ENCODE results near the gene ANO7. TPM values are rescaled to one million over a fixed set of nuclear protein-coding genes. Genes with fewer than 3 reads are reported as not detected.
A peak's percentile ranks its signal among the peaks of the same experiment; 100 is the strongest.

ANO7 gene
- polyA plus RNA-seq, 2 donors, result 0.14 to 0.21 TPM

DNA sequence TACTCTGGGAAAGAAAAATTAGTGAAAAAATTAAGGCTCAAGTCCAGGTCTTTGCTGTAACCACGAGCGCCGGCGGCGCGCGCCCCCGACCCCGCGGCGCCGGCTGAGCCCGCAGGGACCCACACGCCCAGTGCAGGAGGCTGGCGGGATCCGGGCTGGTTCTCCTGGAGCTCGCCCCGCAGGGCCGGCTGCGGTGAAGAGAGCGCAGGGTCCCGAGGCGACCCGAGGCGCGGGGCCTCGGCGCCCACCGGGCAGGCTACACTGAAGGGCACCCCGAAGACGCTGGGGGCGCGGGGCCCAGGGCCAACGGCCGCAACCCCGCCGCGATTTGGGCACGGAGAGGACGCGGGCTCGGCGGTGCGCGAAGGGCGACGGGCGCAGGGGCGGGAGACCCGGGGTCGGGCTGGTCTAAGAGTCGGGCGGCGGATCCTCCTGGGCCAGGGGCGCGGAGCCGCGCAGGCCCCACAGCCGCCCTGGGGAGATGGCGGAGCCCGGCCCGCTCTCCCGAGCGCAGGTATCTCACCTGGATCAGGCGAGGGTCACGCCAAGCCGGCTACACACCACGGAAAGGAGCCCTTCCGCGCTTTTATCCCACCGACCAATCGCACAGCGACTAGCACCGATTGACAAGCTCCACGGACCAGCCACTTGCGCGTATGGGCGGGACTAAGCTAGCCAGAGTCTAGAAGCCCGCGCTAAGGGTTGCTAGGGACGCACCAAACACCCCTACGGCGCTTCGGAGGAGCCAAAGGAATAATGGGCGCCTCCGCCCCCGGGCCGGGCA, 39.4 kb upstream of the ANO7 start, which contains the start of gene PASK:
TSS of gene PASK (minus strand) at position 582 of the 784 bp plus-strand sequence. CDS start 6,440 bp downstream, outside the sequence.
- H3K36me3 ChIP-seq (ENCODE audit: control insufficient read depth in 2 of 2, insufficient read depth in 2 of 2, low read length in 1 of 2), result peaks cover 0 to 7% of the 10 kb centered on the region in 2 donors
- H3K9me3 ChIP-seq (ENCODE audit: control insufficient read depth in 2 of 2, insufficient read depth in 1 of 2, low read depth in 1 of 2, low read length in 1 of 2), result no peaks in the 10 kb centered on the region
- H3K4me1 ChIP-seq (ENCODE audit: control insufficient read depth in 2 of 2, insufficient read depth in 2 of 2, low read length in 1 of 2), result peaks cover 0 to 9% of the 10 kb centered on the region in 2 donors
- peak within 1 kb of the TSS; percentile 79 to 83 for H3K27ac ChIP-seq (ENCODE audit: low read depth in 2 of 2, low read length in 1 of 2)
- peak within 1 kb of the TSS; percentile 74 to 89 for H3K4me3 ChIP-seq (ENCODE audit: low read depth in 1 of 2, low read length in 2 of 2)
- no peaks in the 10 kb centered on the region for H3K27me3 ChIP-seq (ENCODE audit: control insufficient read depth in 1 of 2, insufficient read depth in 2 of 2, low read length in 2 of 2)
- WGBS, 2 donors, result 0% methylated on average over 77 to 88 of the region's 88 CpGs

GRCh38 chr2:241149675-241149924, 38.9 kb upstream of the ANO7 start:
- H3K27ac ChIP-seq (ENCODE audit: low read depth in 2 of 2, low read length in 1 of 2), result peak overlapping the region; percentile 69 to 83
- H3K4me3 ChIP-seq (ENCODE audit: low read depth in 1 of 2, low read length in 2 of 2), result peak overlapping the region; percentile 74 to 86
- H3K36me3 ChIP-seq (ENCODE audit: control insufficient read depth in 2 of 2, insufficient read depth in 2 of 2, low read length in 1 of 2), result peaks cover 0 to 7% of the 10 kb centered on the region in 2 donors
- WGBS, 2 donors, result 0 to 1% methylated on average over 23 of the region's 23 CpGs
- no peaks in the 10 kb centered on the region for H3K27me3 ChIP-seq (ENCODE audit: control insufficient read depth in 1 of 2, insufficient read depth in 2 of 2, low read length in 2 of 2)
- H3K4me1 ChIP-seq (ENCODE audit: control insufficient read depth in 2 of 2, insufficient read depth in 2 of 2, low read length in 1 of 2), result peaks cover 0 to 9% of the 10 kb centered on the region in 2 donors
- H3K9me3 ChIP-seq (ENCODE audit: control insufficient read depth in 2 of 2, insufficient read depth in 1 of 2, low read depth in 1 of 2, low read length in 1 of 2), result no peaks in the 10 kb centered on the region

- no peaks in the 10 kb centered on the region for H3K27me3 ChIP-seq (ENCODE audit: control insufficient read depth in 1 of 2, insufficient read depth in 2 of 2, low read length in 2 of 2)
- peak within 1 kb of the TSS; percentile 79 to 83 for H3K27ac ChIP-seq (ENCODE audit: low read depth in 2 of 2, low read length in 1 of 2)
- H3K4me1 ChIP-seq (ENCODE audit: control insufficient read depth in 2 of 2, insufficient read depth in 2 of 2, low read length in 1 of 2), result peaks cover 0 to 9% of the 10 kb centered on the region in 2 donors
- 0% methylated on average over 73 of the region's 73 CpGs for whole genome bisulfite sequencing, 2 donors
- H3K36me3 ChIP-seq (ENCODE audit: control insufficient read depth in 2 of 2, insufficient read depth in 2 of 2, low read length in 1 of 2), result peaks cover 0 to 10% of the 10 kb centered on the region in 2 donors
- peak within 1 kb of the TSS; percentile 74 to 89 for H3K4me3 ChIP-seq (ENCODE audit: low read depth in 1 of 2, low read length in 2 of 2)
- H3K9me3 ChIP-seq (ENCODE audit: control insufficient read depth in 2 of 2, insufficient read depth in 1 of 2, low read depth in 1 of 2, low read length in 1 of 2), result no peaks in the 10 kb centered on the region
These were observed 38.4 kb upstream of the ANO7 start, which contains the start of gene PPP1R7 for GRCh38 chr2:241149925-241150659. Gene PPP1R7, plus strand, starts transcription at chr2:241150467. Its CDS starts 29 bp downstream, at chr2:241150496.

- Histone ChIP-seq H3K4me1 (ENCODE audit: control insufficient read depth in 2 of 2, insufficient read depth in 2 of 2, low read length in 1 of 2) (peaks cover 0 to 9% of the 10 kb centered on the region in 2 donors), H3K9me3 (ENCODE audit: control insufficient read depth in 2 of 2, insufficient read depth in 1 of 2, low read depth in 1 of 2, low read length in 1 of 2) (no peaks in the 10 kb centered on the region), H3K36me3 (ENCODE audit: control insufficient read depth in 2 of 2, insufficient read depth in 2 of 2, low read length in 1 of 2) (peaks cover 0 to 10% of the 10 kb centered on the region in 2 donors), H3K4me3 (ENCODE audit: low read depth in 1 of 2, low read length in 2 of 2) (peak overlapping the region; percentile 74 to 89), H3K27me3 (ENCODE audit: control insufficient read depth in 1 of 2, insufficient read depth in 2 of 2, low read length in 2 of 2) (no peaks in the 10 kb centered on the region), H3K27ac (ENCODE audit: low read depth in 2 of 2, low read length in 1 of 2) (peak overlapping the region; percentile 72 to 79)
- WGBS, 2 donors, result 7 to 9% methylated on average over 25 to 37 of the region's 37 CpGs
These were observed 37.6 kb upstream of the ANO7 start for GRCh38 chr2:241150660-241151530.

- Histone ChIP-seq H3K9me3 (ENCODE audit: control insufficient read depth in 2 of 2, insufficient read depth in 1 of 2, low read depth in 1 of 2, low read length in 1 of 2) (no peaks in the 10 kb centered on the region), H3K27ac (ENCODE audit: low read depth in 2 of 2, low read length in 1 of 2) (no peak overlapping the region), H3K4me1 (ENCODE audit: control insufficient read depth in 2 of 2, insufficient read depth in 2 of 2, low read length in 1 of 2) (peaks cover 0 to 9% of the 10 kb centered on the region in 2 donors), H3K4me3 (ENCODE audit: low read depth in 1 of 2, low read length in 2 of 2) (no peak overlapping the region), H3K36me3 (ENCODE audit: control insufficient read depth in 2 of 2, insufficient read depth in 2 of 2, low read length in 1 of 2) (peaks cover 0 to 12% of the 10 kb centered on the region in 2 donors), H3K27me3 (ENCODE audit: control insufficient read depth in 1 of 2, insufficient read depth in 2 of 2, low read length in 2 of 2) (no peaks in the 10 kb centered on the region)
- WGBS, 2 donors, result 71 to 75% methylated on average over 8 of the region's 8 CpGs
These were observed 36.4 kb upstream of the ANO7 start for GRCh38 chr2:241151934-241152660.

DNA sequence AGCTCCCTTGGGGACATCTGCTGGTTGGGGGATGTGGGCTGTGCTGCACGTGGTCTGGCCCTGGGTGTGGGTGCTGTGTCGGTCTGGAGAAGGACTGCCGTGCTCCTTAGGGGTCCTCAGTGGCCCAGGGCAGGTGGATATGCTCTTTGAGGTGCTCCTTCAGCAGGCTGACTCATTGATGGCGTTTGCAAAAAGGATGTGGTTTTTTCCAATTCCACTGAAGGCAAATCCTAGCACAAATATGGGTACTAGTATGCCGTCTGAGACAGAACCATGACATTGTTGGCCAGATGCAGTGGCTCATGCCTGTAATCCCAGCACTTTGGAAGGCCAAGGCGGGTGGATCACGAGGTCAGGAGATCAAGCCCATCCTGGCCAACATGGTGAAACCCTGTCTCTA, 34.9 kb upstream of the ANO7 start:
- H3K4me1 ChIP-seq (ENCODE audit: control insufficient read depth in 2 of 2, insufficient read depth in 2 of 2, low read length in 1 of 2), result peaks cover 0 to 9% of the 10 kb centered on the region in 2 donors
- H3K27ac ChIP-seq (ENCODE audit: low read depth in 2 of 2, low read length in 1 of 2), result no peak overlapping the region
- H3K27me3 ChIP-seq (ENCODE audit: control insufficient read depth in 1 of 2, insufficient read depth in 2 of 2, low read length in 2 of 2), result no peaks in the 10 kb centered on the region
- H3K4me3 ChIP-seq (ENCODE audit: low read depth in 1 of 2, low read length in 2 of 2), result no peak overlapping the region
- no peaks in the 10 kb centered on the region for H3K9me3 ChIP-seq (ENCODE audit: control insufficient read depth in 2 of 2, insufficient read depth in 1 of 2, low read depth in 1 of 2, low read length in 1 of 2)
- H3K36me3 ChIP-seq (ENCODE audit: control insufficient read depth in 2 of 2, insufficient read depth in 2 of 2, low read length in 1 of 2), result peaks cover 8 to 21% of the 10 kb centered on the region in 2 donors
- WGBS, 2 donors, result 86% methylated on average over 7 of the region's 7 CpGs

- WGBS, 2 donors, result 88 to 91% methylated on average over 4 of the region's 4 CpGs
- H3K4me1 ChIP-seq (ENCODE audit: control insufficient read depth in 2 of 2, insufficient read depth in 2 of 2, low read length in 1 of 2), result peaks cover 0 to 6% of the 10 kb centered on the region in 2 donors
- no peak overlapping the region for H3K4me3 ChIP-seq (ENCODE audit: low read depth in 1 of 2, low read length in 2 of 2)
- H3K36me3 ChIP-seq (ENCODE audit: control insufficient read depth in 2 of 2, insufficient read depth in 2 of 2, low read length in 1 of 2), result peaks cover 15 to 25% of the 10 kb centered on the region in 2 donors
- H3K27ac ChIP-seq (ENCODE audit: low read depth in 2 of 2, low read length in 1 of 2), result no peak overlapping the region
- H3K27me3 ChIP-seq (ENCODE audit: control insufficient read depth in 1 of 2, insufficient read depth in 2 of 2, low read length in 2 of 2), result no peaks in the 10 kb centered on the region
- H3K9me3 ChIP-seq (ENCODE audit: control insufficient read depth in 2 of 2, insufficient read depth in 1 of 2, low read depth in 1 of 2, low read length in 1 of 2), result no peaks in the 10 kb centered on the region
These were observed 33.6 kb upstream of the ANO7 start for GRCh38 chr2:241154915-241155314.

DNA sequence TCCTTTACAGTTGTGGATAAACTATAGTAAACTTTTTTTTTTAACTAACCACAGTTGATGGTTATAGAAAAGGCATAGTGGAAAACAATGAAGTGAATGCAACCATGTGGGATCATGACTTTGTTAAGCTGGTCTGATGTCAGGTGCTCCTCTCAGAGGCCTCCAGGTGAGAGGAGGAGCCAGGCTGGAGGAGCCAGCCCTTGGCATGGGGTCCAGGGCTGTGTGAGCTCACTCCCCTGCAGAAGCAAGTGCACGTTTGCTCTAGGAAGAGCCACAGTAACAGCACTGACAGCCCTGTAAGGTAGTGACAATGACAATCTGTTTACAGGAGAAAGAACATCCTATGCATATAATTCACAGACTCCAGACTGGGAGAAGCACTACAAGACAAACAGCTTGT, 32.5 kb upstream of the ANO7 start:
- Histone ChIP-seq H3K36me3 (ENCODE audit: control insufficient read depth in 2 of 2, insufficient read depth in 2 of 2, low read length in 1 of 2) (peaks cover 15 to 27% of the 10 kb centered on the region in 2 donors), H3K9me3 (ENCODE audit: control insufficient read depth in 2 of 2, insufficient read depth in 1 of 2, low read depth in 1 of 2, low read length in 1 of 2) (no peaks in the 10 kb centered on the region), H3K27ac (ENCODE audit: low read depth in 2 of 2, low read length in 1 of 2) (no peak overlapping the region), H3K4me1 (ENCODE audit: control insufficient read depth in 2 of 2, insufficient read depth in 2 of 2, low read length in 1 of 2) (peaks cover 0 to 6% of the 10 kb centered on the region in 2 donors), H3K4me3 (ENCODE audit: low read depth in 1 of 2, low read length in 2 of 2) (no peak overlapping the region), H3K27me3 (ENCODE audit: control insufficient read depth in 1 of 2, insufficient read depth in 2 of 2, low read length in 2 of 2) (no peaks in the 10 kb centered on the region)
- 67% methylated on average over 1 of the region's 1 CpG for WGBS, 2 donors

All from esophagus (tissue), 2 donors.